HepG2 (cell line): ENCODE results near the gene SERPINA3. TPM values are rescaled to one million over a fixed set of nuclear protein-coding genes. Genes with fewer than 3 reads are reported as not detected.
A peak's percentile ranks its signal among the peaks of the same experiment; 100 is the strongest.

Experiments
- FOSL1 ChIP-seq: sonication (generic); formaldehyde crosslinking; IDR thresholded peaks from 2 replicates; pipeline ENCODE4 v1.9.0; 2021; ENCODE audit warnings: missing genetic modification reagents, borderline replicate concordance
- HBP1 ChIP-seq: IDR thresholded peaks from 2 replicates; pipeline ENCODE4 v1.6.1; 2016; ENCODE audit warnings: low read depth, control low read depth
- KDM4B ChIP-seq: sonication (generic); formaldehyde crosslinking; IDR thresholded peaks from 2 replicates; pipeline ENCODE4 v1.4.0; 2020; ENCODE audit warnings: missing genetic modification reagents
- KLF13 ChIP-seq: sonication (generic); formaldehyde crosslinking; IDR thresholded peaks from 2 replicates; pipeline ENCODE4 v1.4.0; 2020; ENCODE audit warnings: mild to moderate bottlenecking, missing genetic modification reagents
- MLXIP ChIP-seq: sonication (generic); formaldehyde crosslinking; IDR thresholded peaks from 2 replicates; pipeline ENCODE4 v1.9.0; 2021; ENCODE audit warnings: missing genetic modification reagents, borderline replicate concordance
- NCOA2 ChIP-seq: sonication (generic); formaldehyde crosslinking; IDR thresholded peaks from 2 replicates; pipeline ENCODE4 v1.8.0; 2022; ENCODE audit warnings: inconsistent platforms
- NR3C1 ChIP-seq: sonication (generic); formaldehyde crosslinking; IDR thresholded peaks from 2 replicates; pipeline ENCODE4 v1.4.0; 2020; ENCODE audit warnings: missing genetic modification reagents
- POLR2G ChIP-seq: fragments of 200-400 bp; formaldehyde crosslinking; IDR thresholded peaks from 2 replicates; pipeline ENCODE4 v1.6.1; 2018; ENCODE audit warnings: mild to moderate bottlenecking, low read depth, low read length, moderate library complexity
- SKIL ChIP-seq: sonication (generic); formaldehyde crosslinking; IDR thresholded peaks from 2 replicates; pipeline ENCODE4 v1.8.0; 2022; ENCODE audit warnings: missing genetic modification reagents, mild to moderate bottlenecking, moderate library complexity, borderline replicate concordance
- SPEN ChIP-seq: sonication (generic); formaldehyde crosslinking; IDR thresholded peaks from 2 replicates; pipeline ENCODE4 v1.5.1; 2020; ENCODE audit warnings: low read depth, mild to moderate bottlenecking, missing genetic modification reagents
- USF2 ChIP-seq, 2 experiments: sonication (generic) in 1 of 2; formaldehyde crosslinking in 1 of 2; IDR thresholded peaks; 2 replicates each; pipeline versions ENCODE4 v1.5.1 to v1.6.1; 2011 to 2020; ENCODE audit warnings: borderline replicate concordance in 1 of 2, low read depth in 1 of 2, low read length in 1 of 2, mild to moderate bottlenecking in 1 of 2, missing genetic modification reagents in 1 of 2, moderate library complexity in 1 of 2
- YY1 ChIP-seq: IDR thresholded peaks from 2 replicates; pipeline ENCODE4 v1.6.1; 2011; ENCODE audit warnings: low read length, low read depth, moderate library complexity, mild to moderate bottlenecking; ENCODE audit not compliant: insufficient read depth, insufficient replicate concordance
- ZBTB1 ChIP-seq: sonication (generic); formaldehyde crosslinking; IDR thresholded peaks from 2 replicates; pipeline ENCODE4 v1.4.0; 2020; ENCODE audit warnings: missing genetic modification reagents, borderline replicate concordance
- ZBTB42 ChIP-seq: sonication (generic); formaldehyde crosslinking; IDR thresholded peaks from 2 replicates; pipeline ENCODE4 v1.5.0; 2020; ENCODE audit warnings: mild to moderate bottlenecking, missing genetic modification reagents
- ZBTB49 ChIP-seq: sonication (generic); formaldehyde crosslinking; IDR thresholded peaks from 2 replicates; pipeline ENCODE4 v1.4.0; 2020; ENCODE audit warnings: missing genetic modification reagents, borderline replicate concordance
- ZFX ChIP-seq: sonication (generic); formaldehyde crosslinking; IDR thresholded peaks from 2 replicates; pipeline ENCODE4 v1.4.0; 2020; ENCODE audit warnings: mild to moderate bottlenecking, low read depth, missing genetic modification reagents, moderate library complexity
- ZMAT5 ChIP-seq: sonication (generic); formaldehyde crosslinking; IDR thresholded peaks from 2 replicates; pipeline ENCODE4 v1.5.0; 2020; ENCODE audit warnings: mild to moderate bottlenecking, low read depth, missing genetic modification reagents, borderline replicate concordance
- ZSCAN25 ChIP-seq: sonication (generic); formaldehyde crosslinking; IDR thresholded peaks from 2 replicates; pipeline ENCODE4 v1.8.0; 2022; ENCODE audit warnings: mild to moderate bottlenecking, missing genetic modification reagents
- polyA plus RNA-seq, 8 experiments: library from polyadenylated mRNA; depleted of rRNA in 3 of 8; stranded (reverse) in 7 of 8; unstranded in 1 of 8; fragments of >200 nt; fragmentation: Illumina TruSeq in 4 of 8; extraction: Trizol in 4 of 8; gene quantifications; 2 replicates each; pipeline versions ENCODE4 v1.2.1 to v1.2.3, GENCODE V29; 2011 to 2016; ENCODE audit warnings: low read depth in 4 of 8, missing spikeins in 1 of 8, mixed read lengths in 1 of 8; ENCODE audit not compliant: insufficient read depth in 1 of 8
- total RNA-seq, 5 experiments: library from RNA; depleted of rRNA; stranded (reverse); fragments of >200 nt; fragmentation: Illumina TruSeq; extraction: Trizol; gene quantifications; 2 replicates each; pipeline ENCODE4 v1.2.3, GENCODE V29; 2016; ENCODE audit warnings: low read depth in 1 of 5

Gene SERPINA3
- total and polyA plus RNA-seq, 2 of the 13 experiments (the other 11 are each of a cell fraction or from before 2014, with no cell fraction given): 825 to 2,200 TPM

- TF ChIP-seq NCOA2 (CRISPR knock-in tag) (peak; percentile 96), USF2 (IDR thresholded peaks at IDR 0.05; ENCODE audit: low read depth, low read length) (no peak), USF2 (CRISPR knock-in tag; IDR thresholded peaks at IDR 0.05; ENCODE audit: borderline replicate concordance) (no peak), FOSL1 (CRISPR knock-in tag) (no peak), SPEN (CRISPR knock-in tag) (no peak), ZFX (CRISPR knock-in tag) (no peak), YY1 (no peak), ZSCAN25 (no peak), ZBTB1 (no peak), ZBTB49 (CRISPR knock-in tag) (peak; percentile 35; the same call in 1 of the 2 replicates), ZBTB42 (no peak), HBP1 (no peak), KDM4B (CRISPR knock-in tag) (no peak), SKIL (CRISPR knock-in tag) (no peak; the same call in 1 of the 2 replicates), ZMAT5 (no peak), NR3C1 (CRISPR knock-in tag) (no peak), KLF13 (CRISPR knock-in tag) (no peak), MLXIP (CRISPR knock-in tag) (no peak), POLR2G (peak; percentile 99)
Measured at GRCh38 chr14:94612174-94612573, at the start of gene SERPINA3 (continued).
